Measurements from ENCODE around the gene BMP6.

BMP6 gene

GRCh38 chr6:7723554-7723953 is 2.3 kb upstream of the BMP6 start:
- Histone ChIP-seq H3K4me1 (ENCODE audit: control insufficient read depth, insufficient read depth, low read depth, low read length) (peaks cover 23% of the 10 kb centered on the region), H3K9me3 (ENCODE audit: control insufficient read depth, low read length) (no peaks in the 10 kb centered on the region), H3K9ac (ENCODE audit: low read length) (no peak overlapping the region), H3K36me3 (ENCODE audit: control insufficient read depth in 1 of 2, insufficient read depth in 2 of 2, low read depth in 1 of 2, low read length in 2 of 2) (no peaks in the 10 kb centered on the region), H3K4me2 (ENCODE audit: low read length, poor library complexity, severe bottlenecking) (no peak overlapping the region), H2AFZ (ENCODE audit: low read depth, low read length) (no peak overlapping the region), H4K91ac (ENCODE audit: low read length) (no peak overlapping the region), H3K14ac (ENCODE audit: low read length in 2 of 2) (no peak overlapping the region), H2BK120ac (ENCODE audit: low read depth, low read length) (no peak overlapping the region), H3K27ac (ENCODE audit: low read length, poor library complexity, severe bottlenecking) (no peak overlapping the region), H2BK12ac (ENCODE audit: low read length in 2 of 2) (no peak overlapping the region), H2BK15ac (ENCODE audit: low read depth, poor library complexity, severe bottlenecking) (no peak overlapping the region), H3K79me1 (replicated peaks; ENCODE audit: low read length, poor library complexity, severe bottlenecking) (no peaks in the 10 kb centered on the region), H3K4me3 (ENCODE audit: insufficient read depth in 1 of 2, low read depth in 1 of 2, low read length in 2 of 2) (no peak overlapping the region), H3K18ac (ENCODE audit: low read depth in 1 of 2, low read length in 2 of 2) (no peak overlapping the region), H4K8ac (ENCODE audit: low read length) (no peak overlapping the region), H3K23ac (ENCODE audit: low read length in 2 of 2) (no peak overlapping the region), H3K27me3 (ENCODE audit: control insufficient read depth in 1 of 2, insufficient read depth in 1 of 2, low read length in 2 of 2) (peaks cover 10 to 48% of the 10 kb centered on the region in 2 experiments), H2BK5ac (ENCODE audit: low read depth, low read length, poor library complexity, severe bottlenecking) (no peak overlapping the region), H2AK5ac (ENCODE audit: low read length, severe bottlenecking) (no peak overlapping the region), H3K4ac (ENCODE audit: low read depth in 1 of 2, low read length in 2 of 2) (no peak overlapping the region)
- WGBS: 100% methylated on average over 4 of the region's 6 CpGs
- no peak for DNase-seq

- no peak overlapping the region for H2AK5ac ChIP-seq (ENCODE audit: low read length, severe bottlenecking)
- peak overlapping the region in 1 of 2 experiments; percentile 82 for H3K4me3 ChIP-seq (ENCODE audit: insufficient read depth in 1 of 2, low read depth in 1 of 2, low read length in 2 of 2)
- no peaks in the 10 kb centered on the region for H3K79me1 ChIP-seq (replicated peaks; ENCODE audit: low read length, poor library complexity, severe bottlenecking)
Observed at GRCh38 chr6:7725412-7725811, 487 bp upstream of the BMP6 start.

GRCh38 chr6:7726416-7727085 is 652 bp downstream of the BMP6 start:
- Histone ChIP-seq H3K18ac (ENCODE audit: low read depth in 1 of 2, low read length in 2 of 2) (no peak overlapping the region), H2AK5ac (ENCODE audit: low read length, severe bottlenecking) (no peak overlapping the region), H3K4me3 (ENCODE audit: insufficient read depth in 1 of 2, low read depth in 1 of 2, low read length in 2 of 2) (peak overlapping the region; percentile 62 to 82), H2BK15ac (ENCODE audit: low read depth, poor library complexity, severe bottlenecking) (no peak overlapping the region), H4K8ac (ENCODE audit: low read length) (no peak overlapping the region), H2BK120ac (ENCODE audit: low read depth, low read length) (no peak overlapping the region), H4K91ac (ENCODE audit: low read length) (no peak overlapping the region), H3K23ac (ENCODE audit: low read length in 2 of 2) (peak overlapping the region in 1 of 2 experiments; percentile 94), H3K9me3 (ENCODE audit: control insufficient read depth, low read length) (no peaks in the 10 kb centered on the region), H3K4me1 (ENCODE audit: control insufficient read depth, insufficient read depth, low read depth, low read length) (peaks cover 25% of the 10 kb centered on the region), H2BK5ac (ENCODE audit: low read depth, low read length, poor library complexity, severe bottlenecking) (no peak overlapping the region), H2AFZ (ENCODE audit: low read depth, low read length) (peak overlapping the region; percentile 87), H2BK12ac (ENCODE audit: low read length in 2 of 2) (no peak overlapping the region), H3K36me3 (ENCODE audit: control insufficient read depth in 1 of 2, insufficient read depth in 2 of 2, low read depth in 1 of 2, low read length in 2 of 2) (no peaks in the 10 kb centered on the region), H3K4me2 (ENCODE audit: low read length, poor library complexity, severe bottlenecking) (peak overlapping the region; percentile 99), H3K4ac (ENCODE audit: low read depth in 1 of 2, low read length in 2 of 2) (no peak overlapping the region), H3K27me3 (ENCODE audit: control insufficient read depth in 1 of 2, insufficient read depth in 1 of 2, low read length in 2 of 2) (peaks cover 10 to 49% of the 10 kb centered on the region in 2 experiments), H3K79me1 (replicated peaks; ENCODE audit: low read length, poor library complexity, severe bottlenecking) (no peaks in the 10 kb centered on the region), H3K9ac (ENCODE audit: low read length) (peak overlapping the region; percentile 22), H3K14ac (ENCODE audit: low read length in 2 of 2) (peak overlapping the region in 1 of 2 experiments; percentile 64), H3K27ac (ENCODE audit: low read length, poor library complexity, severe bottlenecking) (no peak overlapping the region)
- 1% methylated on average over 29 of the region's 73 CpGs for WGBS
- DNase-seq: peak; percentile 18

More at GRCh38 chr6:7725412-7725811, 487 bp upstream of the BMP6 start:
- Histone ChIP-seq H3K27me3 (ENCODE audit: control insufficient read depth in 1 of 2, insufficient read depth in 1 of 2, low read length in 2 of 2) (peaks cover 10 to 56% of the 10 kb centered on the region in 2 experiments), H3K36me3 (ENCODE audit: control insufficient read depth in 1 of 2, insufficient read depth in 2 of 2, low read depth in 1 of 2, low read length in 2 of 2) (no peaks in the 10 kb centered on the region), H3K27ac (ENCODE audit: low read length, poor library complexity, severe bottlenecking) (no peak overlapping the region), H3K14ac (ENCODE audit: low read length in 2 of 2) (no peak overlapping the region), H3K4me2 (ENCODE audit: low read length, poor library complexity, severe bottlenecking) (peak overlapping the region; percentile 99), H3K4ac (ENCODE audit: low read depth in 1 of 2, low read length in 2 of 2) (no peak overlapping the region), H2AFZ (ENCODE audit: low read depth, low read length) (no peak overlapping the region), H3K9ac (ENCODE audit: low read length) (peak overlapping the region; percentile 58), H2BK15ac (ENCODE audit: low read depth, poor library complexity, severe bottlenecking) (no peak overlapping the region), H4K8ac (ENCODE audit: low read length) (no peak overlapping the region), H4K91ac (ENCODE audit: low read length) (no peak overlapping the region), H3K18ac (ENCODE audit: low read depth in 1 of 2, low read length in 2 of 2) (no peak overlapping the region), H3K9me3 (ENCODE audit: control insufficient read depth, low read length) (no peaks in the 10 kb centered on the region), H3K4me1 (ENCODE audit: control insufficient read depth, insufficient read depth, low read depth, low read length) (peaks cover 24% of the 10 kb centered on the region), H2BK120ac (ENCODE audit: low read depth, low read length) (no peak overlapping the region), H2BK5ac (ENCODE audit: low read depth, low read length, poor library complexity, severe bottlenecking) (no peak overlapping the region), H3K23ac (ENCODE audit: low read length in 2 of 2) (no peak overlapping the region), H2BK12ac (ENCODE audit: low read length in 2 of 2) (no peak overlapping the region)
- no peak for DNase-seq
- 70% methylated on average over 6 of the region's 10 CpGs for WGBS

GRCh38 chr6:7727086-7727945 is 1.4 kb downstream of the BMP6 start:
- Histone ChIP-seq H2BK15ac (ENCODE audit: low read depth, poor library complexity, severe bottlenecking) (peak overlapping the region; percentile 68), H3K9ac (ENCODE audit: low read length) (peak overlapping the region; percentile 68), H2BK5ac (ENCODE audit: low read depth, low read length, poor library complexity, severe bottlenecking) (no peak overlapping the region), H3K79me1 (replicated peaks; ENCODE audit: low read length, poor library complexity, severe bottlenecking) (no peaks in the 10 kb centered on the region), H3K23ac (ENCODE audit: low read length in 2 of 2) (peak overlapping the region in 1 of 2 experiments; percentile 94), H3K4me3 (ENCODE audit: insufficient read depth in 1 of 2, low read depth in 1 of 2, low read length in 2 of 2) (peak overlapping the region; percentile 62 to 78), H3K9me3 (ENCODE audit: control insufficient read depth, low read length) (no peaks in the 10 kb centered on the region), H3K18ac (ENCODE audit: low read depth in 1 of 2, low read length in 2 of 2) (peak overlapping the region in 1 of 2 experiments; percentile 61), H3K27me3 (ENCODE audit: control insufficient read depth in 1 of 2, insufficient read depth in 1 of 2, low read length in 2 of 2) (peaks cover 10 to 49% of the 10 kb centered on the region in 2 experiments), H4K8ac (ENCODE audit: low read length) (no peak overlapping the region), H3K4me1 (ENCODE audit: control insufficient read depth, insufficient read depth, low read depth, low read length) (peaks cover 25% of the 10 kb centered on the region), H2AK5ac (ENCODE audit: low read length, severe bottlenecking) (no peak overlapping the region), H3K4me2 (ENCODE audit: low read length, poor library complexity, severe bottlenecking) (peak overlapping the region; percentile 99), H2BK12ac (ENCODE audit: low read length in 2 of 2) (peak overlapping the region in 1 of 2 experiments; percentile 47), H3K27ac (ENCODE audit: low read length, poor library complexity, severe bottlenecking) (no peak overlapping the region), H2BK120ac (ENCODE audit: low read depth, low read length) (no peak overlapping the region), H2AFZ (ENCODE audit: low read depth, low read length) (peak overlapping the region; percentile 87), H3K4ac (ENCODE audit: low read depth in 1 of 2, low read length in 2 of 2) (no peak overlapping the region), H3K14ac (ENCODE audit: low read length in 2 of 2) (no peak overlapping the region), H3K36me3 (ENCODE audit: control insufficient read depth in 1 of 2, insufficient read depth in 2 of 2, low read depth in 1 of 2, low read length in 2 of 2) (no peaks in the 10 kb centered on the region), H4K91ac (ENCODE audit: low read length) (no peak overlapping the region)
- under 1% methylated on average over 73 of the region's 97 CpGs for WGBS
- DNase-seq: peak; percentile 36
